Gastrocnemius medialis (tissue), 4 donors: ENCODE data around the gene CALR.

Experiments used
- CTCF ChIP-seq, 5 experiments: fragments of 450-650 bp in 3 of 5; fragments of 200-600 bp in 2 of 5; sonication (generic) in 2 of 5; IDR thresholded peaks in 4 of 5; conservative IDR thresholded peaks in 1 of 5; 1 replicate in 4 of 5; 2 replicates in 1 of 5; pipeline ENCODE4 v1.5.1; 2016 to 2019; ENCODE audit warnings: antibody characterized with exemption in 5 of 5, mild to moderate bottlenecking in 3 of 5, moderate library complexity in 3 of 5
- POLR2A ChIP-seq, 2 donors: fragments of 450-650 bp; IDR thresholded peaks; one replicate each; pipeline ENCODE4 v1.6.1; 2017; ENCODE audit warnings: antibody characterized with exemption in 2 of 2, mild to moderate bottlenecking in 2 of 2, moderate library complexity in 2 of 2

- TF ChIP-seq CTCF (IDR thresholded peaks at IDR 0.05 in 4 of 5, conservative IDR thresholded peaks at IDR 0.05 in 1 of 5) (no peak), POLR2A (IDR thresholded peaks at IDR 0.05) (no peak)
These were observed 49.4 kb downstream of the CALR start for GRCh38 chr19:12987781-12988180.
